Upper lobe of left lung (tissue), 6 donors: ENCODE data around the gene ILRUN. TPM values are rescaled to one million over a fixed set of nuclear protein-coding genes. Genes with fewer than 3 reads are reported as not detected.
"Not testable (repeated sequence)": the region's sequence is repeated elsewhere in the genome, so short reads cannot be mapped to it uniquely, and the experiment has no call there.

Experiments used
- ATAC-seq, 2 donors: fragments of 200-7000 bp; cut with Tn5 transposase; one replicate each; pipeline ENCODE4 v1.9.1; 2022; ENCODE audit warnings: mild to moderate bottlenecking in 2 of 2, moderate library complexity in 2 of 2; ENCODE audit not compliant: low FRiP score in 2 of 2
- DNase-seq, 2 donors: peaks; one replicate each; pipeline ENCODE4 v3.0.0-alpha.2; 2019 to 2020
- H3K27ac ChIP-seq, 4 donors: fragments of 200-600 bp; sonication (generic); one replicate each; pipeline ENCODE4 v1.5.1; 2016 to 2019
- H3K27me3 ChIP-seq, 4 donors: fragments of 200-600 bp; sonication (generic); one replicate each; pipeline ENCODE4 v1.5.1; 2017 to 2019
- H3K36me3 ChIP-seq, 4 donors: fragments of 200-600 bp; sonication (generic); one replicate each; pipeline ENCODE4 v1.5.1; 2016 to 2019
- H3K4me1 ChIP-seq, 4 donors: fragments of 200-600 bp; sonication (generic); one replicate each; pipeline ENCODE4 v1.5.1; 2018 to 2019
- H3K4me3 ChIP-seq, 4 donors: fragments of 200-600 bp; sonication (generic); one replicate each; pipeline ENCODE4 v1.5.1; 2017 to 2019; ENCODE audit warnings: mild to moderate bottlenecking in 2 of 4, moderate library complexity in 1 of 4
- H3K9me3 ChIP-seq, 4 donors: fragments of 200-600 bp; sonication (generic); one replicate each; pipeline ENCODE4 v1.5.1; 2018 to 2019
- CTCF ChIP-seq, 6 experiments: fragments of 450-650 bp in 4 of 6; fragments of 200-600 bp in 2 of 6; sonication (generic) in 2 of 6; IDR thresholded peaks; one replicate each; pipeline ENCODE4 v1.5.1; 2016 to 2019; ENCODE audit warnings: antibody characterized with exemption in 6 of 6
- EP300 ChIP-seq, 4 donors: sonication (generic); formaldehyde crosslinking; IDR thresholded peaks; one replicate each; pipeline ENCODE4 v1.5.1; 2017; ENCODE audit warnings: antibody characterized with exemption in 4 of 4, control low read depth in 2 of 4
- POLR2A ChIP-seq, 4 donors: fragments of 450-650 bp; IDR thresholded peaks; one replicate each; pipeline ENCODE4 v1.5.1; 2016 to 2017; ENCODE audit warnings: antibody characterized with exemption in 4 of 4, mild to moderate bottlenecking in 2 of 4
- POLR2AphosphoS5 ChIP-seq, 2 donors: sonication (generic); formaldehyde crosslinking; IDR thresholded peaks; one replicate each; pipeline ENCODE4 v1.5.1; 2017; ENCODE audit warnings: antibody characterized with exemption in 2 of 2
- WGBS, 2 donors: methylation state at CpG; one replicate each; pipeline ENCODE4 v1.1.5; 2017 to 2018; 5-methylcytosine and 5-hydroxymethylcytosine counted together
- total RNA-seq, 6 donors: library from RNA; depleted of rRNA in 4 of 6; stranded (reverse); fragments of >200 nt in 4 of 6; gene quantifications; one replicate each; pipeline versions ENCODE4 v1.1.0 to v1.2.1, GENCODE V29; 2016 to 2021
- donor health status: DM: no; HTN: no; CAD: no; lungs with moderate emphysema.
- donor health status: DM: no; HTN: yes; CAD: no; lungs with severe emphysema.

Gene ILRUN
- total RNA-seq, 6 donors from 2014 or later: 50.3 to 111 (median 93.6) TPM

GRCh38 chr6:34672657-34673043 lies 23.9 kb downstream of the ILRUN start:
- Histone ChIP-seq H3K4me1 (peaks cover 37 to 42% (median 39%) of the 10 kb centered on the region in 4 donors), H3K36me3 (no peaks in the 10 kb centered on the region), H3K4me3 (no peak overlapping the region), H3K27me3 (no peaks in the 10 kb centered on the region), H3K9me3 (no peaks in the 10 kb centered on the region), H3K27ac (peak overlapping the region in 2 of 4 donors; percentile 23 to 47)
- 66 to 70% methylated on average over 3 of the region's 3 CpGs for WGBS, 2 donors
- DNase-seq (no peak), ATAC-seq (no peak)
- TF ChIP-seq EP300 (IDR thresholded peaks at IDR 0.05) (no peak), POLR2A (IDR thresholded peaks at IDR 0.05) (no peak), POLR2AphosphoS5 (IDR thresholded peaks at IDR 0.05) (no peak), CTCF (IDR thresholded peaks at IDR 0.05) (no peak)

GRCh38 chr6:34671801-34672656 lies 24.5 kb downstream of the ILRUN start:
- Histone ChIP-seq H3K27me3 (no peaks in the 10 kb centered on the region), H3K4me1 (peaks cover 42 to 46% (median 44%) of the 10 kb centered on the region in 4 donors), H3K9me3 (no peaks in the 10 kb centered on the region), H3K36me3 (no peaks in the 10 kb centered on the region), H3K27ac (peak overlapping the region; percentile 40 to 78 (median 69)), H3K4me3 (no peak overlapping the region)
- WGBS, 2 donors: 70 to 73% methylated on average over 8 of the region's 8 CpGs
- ATAC-seq (peak; percentile 86 to 96), DNase-seq (peak in 1 of 2 donors; percentile 63)
- no peak for TF ChIP-seq POLR2A (IDR thresholded peaks at IDR 0.05)
- TF ChIP-seq POLR2AphosphoS5 (IDR thresholded peaks at IDR 0.05): peak in 1 of 2 donors; percentile 24
- no peak for TF ChIP-seq CTCF (IDR thresholded peaks at IDR 0.05)

GRCh38 chr6:34671367-34671766 lies 25.2 kb downstream of the ILRUN start:
- TF ChIP-seq POLR2A (IDR thresholded peaks at IDR 0.05) (no peak), POLR2AphosphoS5 (IDR thresholded peaks at IDR 0.05) (no peak), CTCF (IDR thresholded peaks at IDR 0.05) (no peak), EP300 (IDR thresholded peaks at IDR 0.05) (no peak)
- peaks cover 47 to 52% (median 49%) of the 10 kb centered on the region in 4 donors for H3K4me1 ChIP-seq
- WGBS, 2 donors: 74 to 82% methylated on average over 1 of the region's 1 CpG

GRCh38 chr6:34668799-34669198 lies 27.8 kb downstream of the ILRUN start:
- not testable (repeated sequence) for H3K27me3 ChIP-seq, ATAC-seq, DNase-seq, H3K9me3 ChIP-seq, H3K27ac ChIP-seq, H3K36me3 ChIP-seq, H3K4me3 ChIP-seq
- WGBS, 2 donors: 97 to 100% methylated on average over 5 of the region's 5 CpGs
- peaks cover 54 to 58% (median 57%) of the 10 kb centered on the region in 4 donors for H3K4me1 ChIP-seq

More at GRCh38 chr6:34671367-34671766, 25.2 kb downstream of the ILRUN start:
- Histone ChIP-seq H3K27me3 (no peaks in the 10 kb centered on the region), H3K27ac (peak overlapping the region; percentile 40 to 78 (median 69)), H3K4me3 (no peak overlapping the region), H3K9me3 (no peaks in the 10 kb centered on the region), H3K36me3 (no peaks in the 10 kb centered on the region)
- DNase-seq (no peak), ATAC-seq (no peak)

- Histone ChIP-seq H3K27me3 (no peaks in the 10 kb centered on the region), H3K9me3 (no peaks in the 10 kb centered on the region), H3K27ac (no peak overlapping the region), H3K4me3 (no peak overlapping the region), H3K4me1 (peaks cover 42 to 54% (median 48%) of the 10 kb centered on the region in 4 donors), H3K36me3 (no peaks in the 10 kb centered on the region)
- 86% methylated on average over 4 of the region's 4 CpGs for WGBS, 2 donors
- TF ChIP-seq CTCF (IDR thresholded peaks at IDR 0.05) (no peak), EP300 (IDR thresholded peaks at IDR 0.05) (no peak), POLR2AphosphoS5 (IDR thresholded peaks at IDR 0.05) (no peak), POLR2A (IDR thresholded peaks at IDR 0.05) (no peak)
- DNase-seq (no peak), ATAC-seq (no peak)
Observed at GRCh38 chr6:34667481-34668238, 28.9 kb downstream of the ILRUN start.
